Stimulated activated naive CD4-positive, alpha-beta T cell (primary cell): ENCODE data around the gene CCR3.
"Not testable (repeated sequence)": the region's sequence is repeated elsewhere in the genome, so short reads cannot be mapped to it uniquely, and the experiment has no call there.

Source experiments
- DNase-seq, 6 experiments: peaks; one replicate each; lab custom pipeline; 2025; lab: John Stamatoyannopoulos, UW

CCR3 gene

DNA sequence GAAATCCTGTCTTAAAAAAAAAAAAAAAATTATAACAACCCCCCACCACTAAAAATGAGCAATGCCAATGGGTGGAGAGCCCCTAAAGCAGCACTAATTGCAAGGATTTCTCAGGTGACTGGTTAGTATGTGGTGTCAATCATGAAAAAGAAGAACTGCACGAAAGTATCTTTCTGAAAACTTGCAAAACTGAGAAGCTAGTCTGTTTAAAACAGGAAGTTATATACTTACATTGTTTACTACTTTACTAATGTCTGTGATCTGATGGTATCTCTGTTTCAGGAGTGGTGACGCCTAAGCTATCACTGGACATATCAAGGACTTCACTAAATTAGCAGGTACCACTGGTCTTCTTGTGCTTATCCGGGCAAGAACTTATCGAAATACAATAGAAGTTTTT, at the start of gene CCR3:
TSS of gene CCR3 (plus strand) at position 341 of the 400 bp plus-strand sequence. CDS start 22,699 bp downstream, outside the sequence.
- DNase-seq: no peak

DNA sequence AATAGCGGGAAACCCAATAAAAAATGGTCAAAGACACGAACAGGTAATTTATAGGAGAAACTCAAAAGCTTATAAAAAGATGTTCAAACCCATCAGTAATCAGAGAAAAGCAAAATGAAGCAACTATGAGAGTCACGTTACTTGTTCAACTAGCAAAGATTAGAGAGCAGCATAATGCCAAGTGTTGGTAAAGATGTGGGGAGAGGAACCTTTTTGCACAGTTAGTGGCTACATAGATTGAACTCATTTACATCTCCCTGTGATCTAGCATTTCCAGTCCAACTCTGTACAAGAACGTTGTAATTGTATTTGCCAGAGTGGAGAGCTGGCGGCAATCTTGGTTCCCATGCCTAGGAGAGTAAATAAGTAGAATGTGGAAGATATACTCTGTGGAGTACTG, 49.3 kb upstream of the CCR3 start:
- DNase-seq: no peak

GRCh38 chr3:46193436-46193835, 48.8 kb upstream of the CCR3 start:
- DNase-seq: no peak

- DNase-seq: no peak
Observed at GRCh38 chr3:46194868-46195553, 47.2 kb upstream of the CCR3 start.

DNA sequence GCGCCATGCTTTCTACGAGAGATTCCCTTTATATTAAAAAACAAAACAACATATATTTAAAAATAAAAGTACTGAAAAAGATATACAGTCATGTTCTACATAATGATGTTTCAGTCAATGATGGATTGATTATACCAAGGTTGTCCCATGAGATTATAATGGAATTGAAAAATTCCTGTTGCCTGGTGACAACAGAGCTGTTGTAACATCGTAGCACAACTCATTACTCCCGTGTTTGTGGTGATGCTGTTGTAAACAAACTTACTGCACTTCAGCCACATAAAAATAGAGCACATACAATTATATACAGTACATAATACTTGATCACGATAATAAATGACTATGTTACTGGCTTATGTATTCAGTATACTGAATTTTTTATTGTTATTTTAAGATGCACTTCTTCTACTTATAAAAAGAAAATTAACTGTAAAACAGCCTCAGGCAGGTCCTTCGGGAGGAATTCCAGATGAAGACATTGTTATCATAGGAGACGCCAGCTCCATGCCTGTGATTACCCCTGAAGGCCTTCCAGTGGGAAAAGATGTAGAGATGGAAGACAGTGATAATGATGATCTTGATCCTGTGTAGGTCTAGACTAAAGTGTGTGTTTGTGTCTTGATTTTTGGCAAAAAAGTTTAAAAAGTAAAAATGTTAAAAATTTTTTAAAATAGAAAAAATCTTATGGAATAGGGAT, 45.9 kb upstream of the CCR3 start:
- DNase-seq: no peak

- DNase-seq: no peak
Observed at GRCh38 chr3:46200211-46200610, 42.0 kb upstream of the CCR3 start.

GRCh38 chr3:46200790-46201189, 41.5 kb upstream of the CCR3 start:
- DNase-seq: no peak

- no peak for DNase-seq
Observed at GRCh38 chr3:46202535-46202934, 39.7 kb upstream of the CCR3 start.

DNA sequence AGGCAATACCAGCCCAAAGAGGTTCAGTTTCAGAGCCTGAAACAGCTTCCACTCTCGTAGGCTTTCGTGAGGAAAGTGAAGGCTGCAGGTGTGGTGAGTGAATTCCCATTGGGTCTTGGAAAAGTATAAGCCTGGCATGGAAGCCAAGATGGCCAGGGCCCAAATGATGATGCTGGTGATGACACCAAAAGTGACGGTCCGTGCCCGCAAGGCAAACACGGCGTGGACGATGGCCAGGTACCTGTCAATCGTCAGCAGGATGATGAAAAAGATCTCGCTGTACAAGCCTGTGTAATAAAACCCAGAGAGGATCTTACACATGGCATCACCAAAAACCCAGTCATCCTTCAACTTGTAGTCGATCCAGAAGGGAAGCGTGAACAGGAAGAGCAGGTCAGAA, 38.6 kb upstream of the CCR3 start:
- no peak for DNase-seq

DNA sequence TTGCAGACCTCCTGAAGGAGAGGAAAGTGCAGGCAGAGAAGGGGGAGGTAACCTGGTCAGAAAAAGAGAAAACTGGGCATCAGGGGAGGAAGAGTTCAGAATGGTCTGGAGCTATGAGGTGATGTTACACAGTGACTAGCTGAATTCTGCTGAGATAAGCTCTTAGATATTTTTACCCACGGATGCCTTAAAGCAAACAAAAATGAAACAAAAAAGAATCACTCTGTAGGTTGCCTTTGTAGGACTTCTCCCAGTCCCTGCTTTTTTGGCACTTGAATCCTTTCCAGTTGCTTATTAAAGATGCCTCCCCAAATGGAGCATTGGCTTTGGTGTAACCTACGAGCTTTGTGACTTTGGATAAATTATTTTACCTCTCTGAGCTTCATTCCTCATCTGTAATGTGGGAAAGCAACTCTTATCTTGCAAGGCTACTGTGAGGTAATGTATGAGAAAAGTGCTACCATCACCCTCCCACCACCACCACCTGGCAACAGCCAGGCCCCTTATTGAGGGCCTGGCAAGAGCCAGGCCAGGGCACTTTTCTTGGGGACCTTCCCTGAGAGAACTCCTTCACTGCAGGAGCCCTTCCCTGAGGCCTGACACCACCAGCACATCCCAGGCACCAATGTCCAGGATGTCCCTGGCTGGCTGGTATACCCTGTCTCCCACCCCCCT, 36.8 kb upstream of the CCR3 start:
- no peak for DNase-seq

GRCh38 chr3:46206282-46207015, 35.8 kb upstream of the CCR3 start:
- no peak for DNase-seq

DNA sequence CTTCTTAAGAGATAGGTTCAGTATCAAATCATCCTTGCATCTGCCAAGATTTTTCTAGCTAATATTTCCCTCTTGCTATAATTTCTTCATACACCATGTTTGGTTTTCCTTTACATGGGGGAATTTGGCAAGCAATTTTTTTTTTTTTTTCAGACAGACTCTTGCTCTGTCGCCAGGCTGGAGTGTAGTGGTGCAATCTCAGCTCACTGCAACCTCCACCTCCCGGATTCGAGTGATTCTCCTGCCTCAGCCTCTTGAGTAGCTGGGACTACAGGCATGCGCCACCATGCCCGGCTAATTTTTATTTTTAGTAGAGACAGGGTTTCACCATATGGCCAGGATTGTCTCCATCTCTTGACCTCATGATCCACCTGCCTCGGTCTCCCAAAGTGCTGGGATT, 34.7 kb upstream of the CCR3 start:
- not testable (repeated sequence) for DNase-seq

- DNase-seq: no peak
Observed at GRCh38 chr3:46208167-46208704, 34.0 kb upstream of the CCR3 start, which contains the start of gene CCR1. TSS of gene CCR1 (minus strand) at chr3:46208313. CDS start at chr3:46204313, 4,000 bp downstream.

DNA sequence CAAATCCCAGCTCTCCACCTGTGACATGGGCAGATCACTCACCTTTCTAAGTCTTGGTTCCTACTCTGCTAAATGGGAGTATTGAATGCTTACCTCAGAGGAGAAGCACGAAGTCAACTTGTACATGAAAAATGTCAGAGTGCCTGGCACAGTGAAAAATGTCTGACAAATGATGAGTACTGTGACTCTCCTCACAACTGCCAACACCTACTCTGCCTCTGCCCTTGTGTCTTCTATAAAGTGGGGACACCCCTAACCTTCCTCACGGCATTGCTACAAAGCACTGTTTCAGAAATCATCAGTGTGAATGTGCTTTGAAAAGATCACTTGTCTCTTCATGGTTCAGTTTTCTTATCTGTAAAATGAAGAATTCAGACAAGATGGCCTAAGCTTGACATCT, 33.2 kb upstream of the CCR3 start:
- no peak for DNase-seq

DNA sequence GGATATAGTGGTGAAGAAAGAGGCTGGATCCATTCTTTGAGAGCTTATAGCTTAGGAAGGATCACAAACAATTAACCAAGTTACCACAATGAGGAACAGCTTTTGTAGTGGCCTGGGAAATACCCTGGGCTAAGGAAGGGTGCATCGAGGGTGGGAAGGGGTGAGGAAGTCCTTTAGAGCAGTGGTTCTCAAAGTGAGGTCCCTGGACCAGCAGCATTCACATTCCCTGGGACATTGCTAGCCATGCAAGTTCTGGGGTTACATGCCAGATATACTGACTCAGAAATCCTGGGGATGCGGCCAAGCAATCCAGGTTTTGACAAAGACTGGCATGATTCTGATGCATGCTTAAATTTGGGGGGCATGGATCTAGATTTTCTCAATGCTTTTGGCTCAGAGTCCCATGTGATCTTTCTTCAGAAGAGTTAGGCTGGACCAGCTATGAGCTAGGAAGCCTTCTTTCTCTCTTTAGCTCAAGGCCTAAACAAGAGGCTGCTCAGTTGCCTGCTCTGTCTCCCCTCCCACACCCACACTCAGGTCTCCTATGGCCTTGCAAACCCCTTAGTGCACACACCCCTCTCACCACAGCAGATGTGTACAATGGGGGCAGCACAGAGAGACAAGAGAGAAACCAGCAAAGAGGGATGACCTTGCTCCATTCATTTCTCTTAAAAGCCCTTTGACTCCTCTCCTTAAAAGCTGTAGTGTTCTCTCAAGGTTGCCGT, 32.4 kb upstream of the CCR3 start:
- DNase-seq: no peak

DNA sequence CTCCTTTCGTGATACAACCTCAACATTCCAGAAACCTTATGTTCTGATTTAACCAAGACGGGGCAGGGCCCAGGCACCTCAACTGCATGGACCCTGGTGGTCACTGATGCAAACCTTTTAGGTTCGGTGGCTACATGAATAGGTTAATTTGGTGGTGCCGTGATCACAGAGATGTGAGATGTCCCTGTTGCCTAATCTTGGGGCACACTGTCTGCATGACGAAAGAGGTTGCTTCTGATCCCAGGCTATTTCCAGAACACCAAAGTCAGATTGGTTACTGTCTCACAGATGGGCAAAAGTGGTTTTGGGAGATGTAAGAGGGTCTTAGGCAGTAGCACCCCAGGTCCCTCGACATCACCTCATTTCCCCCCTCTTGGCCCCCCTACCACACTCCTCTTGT, 30.2 kb upstream of the CCR3 start:
- no peak for DNase-seq

DNA sequence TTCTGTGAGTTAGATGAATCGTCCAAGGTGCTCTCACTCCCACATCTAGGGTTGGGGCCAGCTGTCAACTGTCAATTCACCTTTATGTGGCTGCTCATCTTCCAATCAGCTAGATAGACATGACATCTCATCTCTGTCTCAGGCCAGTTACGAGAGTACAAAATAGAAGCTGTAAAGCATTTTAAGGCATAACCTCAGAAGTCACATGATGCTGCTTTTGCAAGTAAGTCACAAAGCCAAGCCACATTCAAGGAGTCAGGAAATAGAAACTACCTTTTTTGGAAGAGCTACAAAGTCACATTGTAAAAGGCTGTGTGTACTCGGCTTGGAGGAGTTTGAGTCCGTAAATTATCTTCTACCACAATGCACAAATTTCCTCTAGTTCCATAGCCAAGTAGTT, 29.1 kb upstream of the CCR3 start:
- DNase-seq: peak in 3 of 6 experiments; percentile 9 to 52 (median 33)

GRCh38 chr3:46214751-46215352, 27.4 kb upstream of the CCR3 start:
- DNase-seq: no peak

DNA sequence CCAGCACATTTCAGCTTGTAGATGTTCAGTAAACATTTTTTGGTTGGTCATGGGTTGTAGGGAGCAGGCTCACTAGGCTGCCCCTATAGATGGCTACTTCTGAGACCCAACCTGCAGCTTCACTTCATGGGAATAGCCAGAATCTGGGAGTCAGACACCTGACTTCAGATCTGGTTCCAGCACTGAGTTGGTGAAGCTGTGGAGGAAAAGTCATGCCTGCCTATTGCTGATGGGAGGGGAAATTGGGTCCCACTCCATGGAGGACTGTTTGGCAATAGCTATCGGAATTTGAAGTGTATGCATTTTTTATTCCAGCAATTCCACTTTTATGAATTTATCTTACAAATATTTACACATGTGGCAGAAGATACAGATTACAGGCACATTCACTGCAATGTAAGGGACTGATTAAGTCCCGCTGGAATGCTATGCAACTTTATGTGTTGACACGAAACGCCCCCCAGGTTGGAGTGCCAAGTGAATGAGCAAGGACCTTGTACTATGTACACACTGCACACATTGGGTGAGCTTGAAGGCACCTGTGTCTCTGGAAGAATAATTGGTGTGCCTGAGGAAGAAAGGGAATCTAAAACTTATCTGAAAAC, 26.3 kb upstream of the CCR3 start:
- no peak for DNase-seq

DNA sequence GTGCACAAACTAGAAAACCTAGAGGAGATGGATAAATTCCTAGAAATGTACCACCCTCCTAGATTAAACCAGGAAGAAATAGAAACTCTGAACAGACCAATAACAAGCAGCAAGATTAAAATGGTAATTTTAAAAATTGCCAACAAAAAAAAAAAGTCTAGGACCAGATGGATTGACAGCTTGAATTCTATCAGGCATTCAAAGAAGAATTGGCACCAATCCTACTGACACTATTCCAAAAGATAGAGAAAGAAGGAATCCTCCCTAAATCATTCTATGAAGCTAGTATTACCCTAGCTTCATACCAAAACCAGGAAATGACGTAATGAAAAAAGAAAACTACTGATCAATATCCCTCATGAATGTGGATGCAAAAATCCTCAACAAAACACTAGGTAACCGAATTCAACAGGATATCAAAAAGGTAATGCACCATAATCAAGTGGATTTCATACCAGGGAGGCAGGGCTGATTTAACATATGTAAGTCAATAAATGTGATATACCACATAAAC, 24.0 kb upstream of the CCR3 start:
- no peak for DNase-seq
